Right lobe of liver (tissue), 4 donors: ENCODE results near the gene ZMYND8.

Source experiments
- CTCF ChIP-seq, 4 donors: fragments of 200-600 bp in 3 of 4; fragments of 450-650 bp in 1 of 4; IDR thresholded peaks; one replicate each; pipeline versions ENCODE4 v1.5.1 to v1.8.0; 2016 to 2022; ENCODE audit warnings: antibody characterized with exemption in 4 of 4, mild to moderate bottlenecking in 2 of 4
- POLR2A ChIP-seq: fragments of 450-650 bp; IDR thresholded peaks from one replicate; pipeline ENCODE4 v1.6.1; 2017; ENCODE audit warnings: antibody characterized with exemption, mild to moderate bottlenecking
- donor health status: DM: no; HTN: no; CAD: no.
- donor health status: DM: no; HTN: no; CAD: no.
- donor health status: DM: no; HTN: yes; CAD: no.

- TF ChIP-seq POLR2A: no peak
- TF ChIP-seq CTCF (IDR thresholded peaks at IDR 0.05): no peak
These were observed 106.6 kb downstream of the ZMYND8 start for GRCh38 chr20:47249913-47250312.
